ENCODE data around the gene DNMT3A. TPM values are rescaled to one million over a fixed set of nuclear protein-coding genes. Genes with fewer than 3 reads are reported as not detected.

The DNMT3A gene
- total RNA-seq, 1 experiment from 2014 or later: 215 TPM

DNA sequence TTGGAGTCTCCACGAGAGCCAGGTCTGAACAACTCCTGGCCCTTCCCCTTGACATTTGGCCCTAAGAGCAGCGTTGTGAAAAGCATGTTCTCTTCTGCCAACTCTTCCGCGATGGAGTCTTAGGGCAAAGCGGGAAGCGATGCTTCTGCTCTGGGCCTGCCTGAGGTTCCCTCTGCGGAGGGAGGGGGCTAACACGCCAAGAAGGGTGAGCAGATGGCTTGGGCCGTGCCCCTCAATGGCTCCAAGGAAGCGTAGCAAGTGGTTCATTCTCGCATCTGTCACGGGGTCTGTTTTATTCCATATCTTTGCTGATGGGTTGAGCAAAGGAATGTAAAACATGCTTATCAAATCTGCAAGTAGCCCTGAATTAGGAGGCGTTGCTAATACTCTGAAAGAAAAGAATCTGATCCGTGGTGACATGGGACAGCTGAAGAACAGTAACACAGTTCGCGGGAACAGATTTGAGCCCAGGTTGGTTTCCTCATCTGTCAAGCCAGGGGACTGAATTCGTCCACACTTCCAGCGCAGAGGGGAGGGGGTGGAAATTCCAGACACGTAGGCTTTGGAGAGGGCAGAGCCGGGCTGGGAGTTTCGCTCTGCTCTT is 38.0 kb downstream of the DNMT3A start:
- no peak overlapping the region for H3K4ac ChIP-seq (ENCODE audit: low read depth, low read length)
- no peak overlapping the region for H2BK12ac ChIP-seq (ENCODE audit: insufficient read length, low read depth, low read length)
- H2AFZ ChIP-seq (ENCODE audit: low read length): no peak overlapping the region
- H3T11ph ChIP-seq (ENCODE audit: low read length): no peak overlapping the region
- H3K27ac Mint-ChIP-seq: 0 out of 7 replicates have a peak overlapping the region, but pooled peaks of 1 of the 3 experiments have one; percentile 59
- no peak for TF ChIP-seq CTCF (conservative IDR thresholded peaks at IDR 0.05)
- no peak overlapping the region for H3K9ac ChIP-seq (ENCODE audit: extremely low read depth, insufficient read length, low read length)
- H2BK5ac ChIP-seq (ENCODE audit: insufficient read length, low read length): no peak overlapping the region
- WGBS (ENCODE audit: extremely low coverage, insufficient read length, low lambda C conversion rate): no CpG with 5 or more reads among the region's 21 CpGs
- no peak overlapping the region for H3K4me2 ChIP-seq (ENCODE audit: insufficient read depth, insufficient read length, low read length)
- peaks cover 0 to 9% (median 0%) of the 10 kb centered on the region in 3 experiments; a peak in 3 of 7 replicates for H3K36me3 Mint-ChIP-seq (ENCODE audit: insufficient read depth in 1 of 3, low read depth in 3 of 3)
- H3K79me1 ChIP-seq (ENCODE audit: insufficient read depth, low read depth, low read length, poor library complexity, severe bottlenecking): no peaks in the 10 kb centered on the region
- no peak overlapping the region for H3K27ac ChIP-seq (ENCODE audit: insufficient read length, low read depth, low read length)
- no peak overlapping the region for H3K4me3 Mint-ChIP-seq
- no peaks in the 10 kb centered on the region; the same call in 1 of the 2 replicates for H3K27me3 Mint-ChIP-seq (ENCODE audit: low read depth)
- H3K23ac ChIP-seq (ENCODE audit: insufficient read length, low read depth, low read length): no peak overlapping the region
- no peak for DNase-seq
- H2BK15ac ChIP-seq (ENCODE audit: low read depth, low read length): no peak overlapping the region
- H3K4me1 Mint-ChIP-seq: peaks cover 25 to 33% of the 10 kb centered on the region in 2 experiments
- H2AK5ac ChIP-seq (ENCODE audit: insufficient read length, low read length): no peak overlapping the region
- H3K23me2 ChIP-seq (ENCODE audit: insufficient read length, low read depth, low read length, poor library complexity, severe bottlenecking): peaks cover 2% of the 10 kb centered on the region
- H3K9me3 Mint-ChIP-seq: no peaks in the 10 kb centered on the region; a peak in 1 of 5 replicates
- H3K27me3 ChIP-seq (ENCODE audit: insufficient read depth, low read length): no peaks in the 10 kb centered on the region
- no peak overlapping the region for H4K91ac ChIP-seq (ENCODE audit: insufficient read length, low read depth, low read length)
- H3K56ac ChIP-seq (ENCODE audit: insufficient read length, low read depth, low read length): no peak overlapping the region
- peaks cover 6% of the 10 kb centered on the region; the same call in 1 of the 2 replicates for H3K4me1 ChIP-seq (ENCODE audit: insufficient read depth, low read length)
- no peak overlapping the region for H3K18ac ChIP-seq (ENCODE audit: insufficient read length, low read depth, low read length)
- no peaks in the 10 kb centered on the region for H4K20me1 ChIP-seq (ENCODE audit: control insufficient read depth, insufficient read depth, insufficient read length)
- no peaks in the 10 kb centered on the region for H3K79me2 ChIP-seq (ENCODE audit: insufficient read depth, low read length)
- no peak overlapping the region for H2BK120ac ChIP-seq (ENCODE audit: low read depth, low read length, poor library complexity, severe bottlenecking)
- no peak overlapping the region for H2BK20ac ChIP-seq (ENCODE audit: low read depth, low read length, poor library complexity, severe bottlenecking)
- H4K5ac ChIP-seq (ENCODE audit: insufficient read length, low read depth, low read length): no peak overlapping the region
- H3K14ac ChIP-seq (ENCODE audit: insufficient read depth, low read length): no peak overlapping the region
- H4K8ac ChIP-seq (replicated peaks; ENCODE audit: insufficient read length, low read depth, low read length): no peak overlapping the region
- H3K9me3 ChIP-seq (ENCODE audit: control insufficient read depth, low read depth, low read length): no peaks in the 10 kb centered on the region

Measured in H9 (cell line).